AG10803 (cell line): ENCODE measurements around the gene ZNF543.

Experiments used
- DNase-seq: peaks from one replicate; pipeline ENCODE4 v3.0.0; 2010; ENCODE audit warnings: low read depth
- H3K4me3 ChIP-seq: 2 replicates; pipeline ENCODE4 v1.5.1; 2011; ENCODE audit warnings: mild to moderate bottlenecking, low read length, control low read depth
- TF ChIP-seq, protein P1 (sequence below): conservative IDR thresholded peaks from 2 replicates; pipeline ENCODE4 v1.5.1; 2011; ENCODE audit warnings: mild to moderate bottlenecking, low read length, control low read depth, inconsistent platforms

Gene ZNF543

DNA sequence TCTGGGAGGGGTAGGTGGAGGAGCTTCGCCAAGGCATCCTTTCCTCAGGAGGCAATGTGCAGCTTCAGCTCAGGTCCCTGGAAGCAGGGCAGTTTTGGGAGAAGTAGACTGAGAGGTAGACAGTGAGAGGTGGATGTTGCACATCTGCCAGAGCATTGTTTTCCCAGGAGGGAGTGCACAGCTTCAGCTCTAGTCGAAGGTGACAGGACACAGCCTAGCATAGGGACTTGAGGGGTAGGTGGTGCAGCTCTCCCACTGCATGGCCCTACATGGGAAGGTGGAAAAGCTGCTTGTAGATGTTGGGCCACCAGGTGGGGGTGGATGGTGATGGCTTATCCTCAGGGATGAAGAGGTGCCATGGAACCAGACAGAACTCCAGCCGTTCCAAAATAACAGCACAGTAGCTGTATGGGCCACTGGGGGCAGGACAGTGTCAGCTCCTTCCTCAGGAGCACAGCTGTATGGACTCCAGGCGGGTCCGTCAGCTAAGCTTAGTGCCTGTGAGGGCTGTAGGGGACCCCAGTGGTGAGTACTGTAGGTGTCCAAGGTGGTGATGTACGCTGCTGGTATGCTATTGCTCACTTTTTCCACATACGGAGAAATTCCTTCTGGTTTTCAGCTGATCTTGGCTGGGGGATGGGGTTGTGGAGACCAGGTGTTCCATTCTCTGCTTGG, 17.4 kb upstream of the ZNF543 start:
- TF ChIP-seq, protein P1, sequence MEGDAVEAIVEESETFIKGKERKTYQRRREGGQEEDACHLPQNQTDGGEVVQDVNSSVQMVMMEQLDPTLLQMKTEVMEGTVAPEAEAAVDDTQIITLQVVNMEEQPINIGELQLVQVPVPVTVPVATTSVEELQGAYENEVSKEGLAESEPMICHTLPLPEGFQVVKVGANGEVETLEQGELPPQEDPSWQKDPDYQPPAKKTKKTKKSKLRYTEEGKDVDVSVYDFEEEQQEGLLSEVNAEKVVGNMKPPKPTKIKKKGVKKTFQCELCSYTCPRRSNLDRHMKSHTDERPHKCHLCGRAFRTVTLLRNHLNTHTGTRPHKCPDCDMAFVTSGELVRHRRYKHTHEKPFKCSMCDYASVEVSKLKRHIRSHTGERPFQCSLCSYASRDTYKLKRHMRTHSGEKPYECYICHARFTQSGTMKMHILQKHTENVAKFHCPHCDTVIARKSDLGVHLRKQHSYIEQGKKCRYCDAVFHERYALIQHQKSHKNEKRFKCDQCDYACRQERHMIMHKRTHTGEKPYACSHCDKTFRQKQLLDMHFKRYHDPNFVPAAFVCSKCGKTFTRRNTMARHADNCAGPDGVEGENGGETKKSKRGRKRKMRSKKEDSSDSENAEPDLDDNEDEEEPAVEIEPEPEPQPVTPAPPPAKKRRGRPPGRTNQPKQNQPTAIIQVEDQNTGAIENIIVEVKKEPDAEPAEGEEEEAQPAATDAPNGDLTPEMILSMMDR = no peak
- no peak overlapping the region for H3K4me3 ChIP-seq
- DNase-seq = no peak

- TF ChIP-seq, protein P1 = no peak
- no peak overlapping the region for H3K4me3 ChIP-seq
- no peak for DNase-seq
These were observed 15.2 kb upstream of the ZNF543 start for GRCh38 chr19:57305056-57305455.

DNA sequence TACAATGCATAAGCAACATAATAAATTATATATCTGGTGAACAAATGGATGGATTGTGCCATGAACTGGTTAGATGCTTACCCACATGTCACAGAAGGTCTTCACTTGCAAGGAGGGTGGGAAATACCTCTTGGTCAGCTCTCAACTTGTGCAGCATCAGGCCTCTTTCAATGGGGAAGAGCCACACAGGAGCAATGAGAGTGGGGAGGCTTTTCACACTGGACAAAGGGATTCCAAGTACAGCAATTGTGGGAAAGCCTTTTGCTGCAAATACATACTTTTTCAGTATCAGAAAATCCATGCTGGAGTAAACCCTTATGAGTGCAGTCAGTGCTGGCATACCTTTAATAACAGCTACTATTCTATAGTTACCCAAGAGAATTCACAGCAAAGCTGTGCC, 11.8 kb upstream of the ZNF543 start:
- TF ChIP-seq, protein P1 = no peak
- H3K4me3 ChIP-seq = no peak overlapping the region
- DNase-seq = no peak

DNA sequence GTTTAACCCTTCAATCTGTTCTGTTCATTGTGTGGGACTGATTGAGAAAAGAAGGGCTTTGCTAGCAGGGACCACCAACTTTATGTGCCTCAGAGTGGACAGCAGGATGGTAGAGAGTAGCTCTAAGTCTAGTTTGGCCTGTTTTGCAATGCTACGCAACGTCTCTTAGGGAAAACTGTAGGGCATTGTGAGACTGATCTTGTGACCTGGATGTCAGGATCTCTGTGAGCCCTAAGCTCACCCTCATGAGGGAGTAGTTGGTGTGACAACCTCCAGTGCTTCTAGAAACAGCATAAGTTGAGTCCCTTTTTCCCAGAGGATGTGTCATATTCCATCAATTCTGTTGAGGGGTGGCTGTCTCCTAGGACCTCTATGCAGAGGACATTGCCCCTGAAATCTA, 9.5 kb upstream of the ZNF543 start:
- TF ChIP-seq, protein P1 = no peak
- DNase-seq = no peak
- H3K4me3 ChIP-seq = no peak overlapping the region

DNA sequence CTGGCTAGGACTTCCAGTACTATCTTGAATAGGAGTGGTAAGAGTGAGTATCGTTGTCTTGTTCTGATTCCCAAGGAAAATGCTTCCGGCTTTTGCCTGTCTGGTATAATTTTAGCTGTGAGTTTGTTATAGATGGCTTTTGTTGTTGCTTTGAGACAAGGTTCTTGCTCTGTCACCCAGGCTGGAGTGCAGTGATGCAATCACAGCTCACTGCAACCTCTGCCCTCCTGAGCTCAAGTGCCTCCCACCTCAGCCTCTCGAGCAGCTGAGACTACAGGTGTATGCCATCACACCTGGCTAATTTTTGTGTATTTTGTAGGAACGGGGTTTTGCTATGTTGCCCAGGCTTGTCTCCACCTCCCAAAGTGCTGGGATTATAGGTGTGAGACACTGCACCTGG, 6.1 kb upstream of the ZNF543 start:
- TF ChIP-seq, protein P1 = no peak
- no peak for DNase-seq
- no peak overlapping the region for H3K4me3 ChIP-seq

- H3K4me3 ChIP-seq = no peak overlapping the region
- DNase-seq = no peak
- TF ChIP-seq, protein P1 = no peak
These were observed 2.8 kb upstream of the ZNF543 start for GRCh38 chr19:57317503-57317902.

DNA sequence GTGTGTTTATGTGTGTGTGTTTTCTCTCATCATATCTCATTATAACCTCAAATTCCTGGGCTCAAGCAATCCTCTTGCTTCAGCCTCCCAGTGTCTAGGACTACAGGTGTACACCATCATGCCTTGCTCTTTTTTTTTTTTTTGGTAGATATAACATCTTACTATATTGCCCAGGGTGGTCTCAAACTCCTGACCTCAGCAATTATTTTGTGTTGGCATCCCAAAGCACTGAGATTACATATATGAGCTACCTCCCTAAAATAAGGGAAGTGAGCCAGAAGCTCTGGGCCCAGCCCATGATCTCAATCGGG, 448 bp upstream of the ZNF543 start:
- H3K4me3 ChIP-seq = peak overlapping the region; percentile 87
- TF ChIP-seq, protein P1 = no peak
- DNase-seq = no peak
